ENCODE results near the gene CRTC1.

CRTC1 gene

DNA sequence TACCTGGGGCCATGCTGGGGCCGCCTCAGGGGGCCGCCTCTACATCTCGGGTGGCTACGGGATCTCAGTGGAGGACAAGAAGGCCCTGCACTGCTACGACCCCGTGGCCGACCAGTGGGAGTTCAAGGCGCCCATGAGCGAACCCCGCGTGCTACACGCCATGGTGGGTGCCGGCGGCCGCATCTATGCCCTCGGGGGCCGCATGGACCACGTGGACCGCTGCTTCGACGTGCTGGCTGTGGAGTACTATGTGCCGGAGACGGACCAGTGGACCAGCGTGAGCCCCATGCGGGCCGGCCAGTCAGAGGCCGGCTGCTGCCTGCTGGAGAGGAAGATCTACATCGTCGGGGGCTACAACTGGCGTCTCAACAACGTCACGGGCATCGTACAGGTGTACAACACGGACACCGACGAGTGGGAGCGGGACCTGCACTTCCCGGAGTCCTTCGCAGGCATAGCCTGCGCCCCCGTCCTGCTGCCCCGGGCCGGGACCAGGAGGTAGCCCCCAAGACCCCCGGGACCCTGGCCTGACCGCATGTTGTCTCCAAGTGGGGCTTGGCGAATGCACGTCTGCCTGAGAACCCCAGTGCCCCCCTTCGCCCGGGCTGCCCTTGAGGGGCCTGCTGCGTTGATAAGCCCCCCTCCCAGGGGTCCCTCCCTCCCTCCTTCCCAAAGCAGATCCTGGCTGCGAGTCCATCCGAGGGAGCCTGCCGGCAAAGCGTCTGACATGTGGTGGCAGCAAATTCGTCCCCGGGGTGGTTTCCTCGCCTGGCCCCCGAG, 14.5 kb upstream of the CRTC1 start:
- H3K27me3 ChIP-seq (ENCODE audit: control insufficient read depth, low read length), result no peaks in the 10 kb centered on the region
- no peaks in the 10 kb centered on the region for H3F3A ChIP-seq (ENCODE audit: control insufficient read depth, insufficient read depth)
- peaks cover 8% of the 10 kb centered on the region; the same call in 1 of the 2 replicates for H3K36me3 ChIP-seq (ENCODE audit: control insufficient read depth, low read length)
- H3K9me2 ChIP-seq (replicated peaks; ENCODE audit: control insufficient read depth, low read length), result no peaks in the 10 kb centered on the region
- no peak overlapping the region for H3K27ac ChIP-seq (ENCODE audit: low read depth, low read length)
- no peak for TF ChIP-seq EZH2phosphoT487 (IDR thresholded peaks at IDR 0.05; ENCODE audit: borderline replicate concordance, low read length)
- TF ChIP-seq, protein P1, sequence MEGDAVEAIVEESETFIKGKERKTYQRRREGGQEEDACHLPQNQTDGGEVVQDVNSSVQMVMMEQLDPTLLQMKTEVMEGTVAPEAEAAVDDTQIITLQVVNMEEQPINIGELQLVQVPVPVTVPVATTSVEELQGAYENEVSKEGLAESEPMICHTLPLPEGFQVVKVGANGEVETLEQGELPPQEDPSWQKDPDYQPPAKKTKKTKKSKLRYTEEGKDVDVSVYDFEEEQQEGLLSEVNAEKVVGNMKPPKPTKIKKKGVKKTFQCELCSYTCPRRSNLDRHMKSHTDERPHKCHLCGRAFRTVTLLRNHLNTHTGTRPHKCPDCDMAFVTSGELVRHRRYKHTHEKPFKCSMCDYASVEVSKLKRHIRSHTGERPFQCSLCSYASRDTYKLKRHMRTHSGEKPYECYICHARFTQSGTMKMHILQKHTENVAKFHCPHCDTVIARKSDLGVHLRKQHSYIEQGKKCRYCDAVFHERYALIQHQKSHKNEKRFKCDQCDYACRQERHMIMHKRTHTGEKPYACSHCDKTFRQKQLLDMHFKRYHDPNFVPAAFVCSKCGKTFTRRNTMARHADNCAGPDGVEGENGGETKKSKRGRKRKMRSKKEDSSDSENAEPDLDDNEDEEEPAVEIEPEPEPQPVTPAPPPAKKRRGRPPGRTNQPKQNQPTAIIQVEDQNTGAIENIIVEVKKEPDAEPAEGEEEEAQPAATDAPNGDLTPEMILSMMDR (IDR thresholded peaks at IDR 0.05; ENCODE audit: low read depth, low read length, poor library complexity, severe bottlenecking), result no peak
- H3K4me3 ChIP-seq (ENCODE audit: low read length), result no peak overlapping the region
- H3K79me2 ChIP-seq (ENCODE audit: control insufficient read depth, low read length), result no peaks in the 10 kb centered on the region
- H4K20me1 ChIP-seq (ENCODE audit: control insufficient read depth, insufficient read depth, low read depth, low read length), result no peaks in the 10 kb centered on the region
- no peaks in the 10 kb centered on the region for H3K9me3 ChIP-seq (ENCODE audit: control insufficient read depth, insufficient read depth, low read length)
- no peaks in the 10 kb centered on the region for H3K4me1 ChIP-seq (ENCODE audit: control insufficient read depth, low read length)
- no peak overlapping the region for H3K4me2 ChIP-seq (ENCODE audit: low read length)

GRCh38 chr19:18669524-18669817, 14.0 kb upstream of the CRTC1 start:
- Histone ChIP-seq H3K9me3 (ENCODE audit: control insufficient read depth, insufficient read depth, low read length) (no peaks in the 10 kb centered on the region), H3K79me2 (ENCODE audit: control insufficient read depth, low read length) (no peaks in the 10 kb centered on the region), H3F3A (ENCODE audit: control insufficient read depth, insufficient read depth) (no peaks in the 10 kb centered on the region), H3K27ac (ENCODE audit: low read depth, low read length) (no peak overlapping the region), H3K27me3 (ENCODE audit: control insufficient read depth, low read length) (no peaks in the 10 kb centered on the region), H3K9me2 (replicated peaks; ENCODE audit: control insufficient read depth, low read length) (no peaks in the 10 kb centered on the region), H3K4me1 (ENCODE audit: control insufficient read depth, low read length) (no peaks in the 10 kb centered on the region), H3K36me3 (ENCODE audit: control insufficient read depth, low read length) (peaks cover 8% of the 10 kb centered on the region; the same call in 1 of the 2 replicates), H4K20me1 (ENCODE audit: control insufficient read depth, insufficient read depth, low read depth, low read length) (no peaks in the 10 kb centered on the region), H3K4me3 (ENCODE audit: low read length) (no peak overlapping the region), H3K4me2 (ENCODE audit: low read length) (no peak overlapping the region)
- TF ChIP-seq, protein P1 (IDR thresholded peaks at IDR 0.05; ENCODE audit: low read depth, low read length, poor library complexity, severe bottlenecking), result no peak
- no peak for TF ChIP-seq EZH2phosphoT487 (IDR thresholded peaks at IDR 0.05; ENCODE audit: borderline replicate concordance, low read length)

DNA sequence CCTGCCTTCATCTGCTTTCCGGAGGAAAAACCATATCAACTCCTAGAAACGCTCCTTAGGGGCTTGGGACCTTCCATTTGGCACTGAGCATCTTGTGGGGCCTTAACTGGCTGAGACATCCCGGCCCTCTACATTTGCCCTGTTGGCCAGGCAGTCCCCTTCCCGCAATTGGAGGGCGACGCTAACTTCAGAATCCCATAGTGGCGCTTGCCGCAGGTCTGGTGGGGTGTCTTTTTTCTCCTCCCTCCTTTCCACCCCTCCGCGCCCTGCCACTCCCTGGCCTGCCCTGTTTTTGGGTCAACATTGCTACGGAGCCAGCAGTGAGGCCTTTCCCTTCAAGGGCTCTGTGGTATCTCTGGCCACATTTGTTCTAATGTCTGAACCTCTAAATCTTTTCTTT, 13.6 kb upstream of the CRTC1 start:
- Histone ChIP-seq H3K9me3 (ENCODE audit: control insufficient read depth, insufficient read depth, low read length) (no peaks in the 10 kb centered on the region), H3K4me3 (ENCODE audit: low read length) (no peak overlapping the region), H3K9me2 (replicated peaks; ENCODE audit: control insufficient read depth, low read length) (no peaks in the 10 kb centered on the region), H3K4me2 (ENCODE audit: low read length) (no peak overlapping the region), H4K20me1 (ENCODE audit: control insufficient read depth, insufficient read depth, low read depth, low read length) (no peaks in the 10 kb centered on the region), H3K27me3 (ENCODE audit: control insufficient read depth, low read length) (no peaks in the 10 kb centered on the region), H3K79me2 (ENCODE audit: control insufficient read depth, low read length) (no peaks in the 10 kb centered on the region), H3K4me1 (ENCODE audit: control insufficient read depth, low read length) (no peaks in the 10 kb centered on the region), H3K36me3 (ENCODE audit: control insufficient read depth, low read length) (peaks cover 8% of the 10 kb centered on the region; the same call in 1 of the 2 replicates), H3F3A (ENCODE audit: control insufficient read depth, insufficient read depth) (no peaks in the 10 kb centered on the region), H3K27ac (ENCODE audit: low read depth, low read length) (no peak overlapping the region)
- no peak for TF ChIP-seq EZH2phosphoT487 (IDR thresholded peaks at IDR 0.05; ENCODE audit: borderline replicate concordance, low read length)
- TF ChIP-seq, protein P1 (IDR thresholded peaks at IDR 0.05; ENCODE audit: low read depth, low read length, poor library complexity, severe bottlenecking), result no peak

Data from DOHH2 (cell line).